Measurements from ENCODE around the gene NSMF. TPM values are rescaled to one million over a fixed set of nuclear protein-coding genes. Genes with fewer than 3 reads are reported as not detected.

The NSMF gene
- total and polyA plus RNA-seq, 2 of the 4 experiments (the other 2 are of a cell fraction) = 7.7 to 40.9 TPM

GRCh38 chr9:137482094-137482781 is 23.1 kb upstream of the NSMF start:
- H4K5ac ChIP-seq (ENCODE audit: low read depth, low read length) = no peak overlapping the region; the same call in 1 of the 2 replicates
- no TSS peak for BruUV-seq (replicated peaks)
- no peak overlapping the region for H2AK9ac ChIP-seq (replicated peaks; ENCODE audit: low read depth, low read length, poor library complexity)
- H3K14ac ChIP-seq (replicated peaks; ENCODE audit: low read depth, low read length) = no peak overlapping the region
- CTCF ChIA-PET = interaction anchor here (0.9 kb wide), 1 partner anchor 53 kb away, joined by 5 read pairs; no protein-coding TSS in a partner anchor
- H3K9me1 ChIP-seq (ENCODE audit: insufficient read depth, low read length) = peaks cover 6% of the 10 kb centered on the region; the same call in 1 of the 2 replicates
- no peak overlapping the region for H3K56ac ChIP-seq (ENCODE audit: extremely low read depth, insufficient read depth, low read length)
- POLR2A ChIA-PET (ENCODE audit: unreplicated experiment) = no interaction called here
- H3K4me3 ChIP-seq (ENCODE audit: insufficient read depth, low read depth, low read length) = no peak overlapping the region
- H4K20me1 ChIP-seq (ENCODE audit: insufficient read depth, low read length) = no peaks in the 10 kb centered on the region
- no peak overlapping the region; the same call in 1 of the 2 replicates for H3K4ac ChIP-seq (ENCODE audit: low read depth, low read length)
- intact Hi-C loops (cut with micrococcal nuclease) (loop anchor here (2.0 kb wide), 1 partner anchor 37 kb away; no protein-coding TSS in a partner anchor), dilution Hi-C loops (cut with HindIII; ENCODE audit: low sequenced_read_pairs, unreplicated experiment) (no loop called here), in situ Hi-C loops (cut with MboI; ENCODE audit: low sequenced_read_pairs) (no loop called here)
- no peaks in the 10 kb centered on the region for H3K9me3 ChIP-seq (ENCODE audit: control insufficient read depth, insufficient read depth, low read length)
- peaks cover 6% of the 10 kb centered on the region for H3K4me1 ChIP-seq (ENCODE audit: control insufficient read depth, insufficient read depth, low read length)
- H2BK20ac ChIP-seq (ENCODE audit: low read depth, low read length) = no peak overlapping the region
- H2BK5ac ChIP-seq (ENCODE audit: low read depth, low read length, poor library complexity, severe bottlenecking) = peak overlapping the region; percentile 30
- no peaks in the 10 kb centered on the region for H3K36me3 ChIP-seq (ENCODE audit: control insufficient read depth, insufficient read depth, low read length)
- DNase-seq (peak; percentile 93), ATAC-seq (ENCODE audit: low read depth) (peak; percentile 71)
- no peak overlapping the region for H3K9ac ChIP-seq (ENCODE audit: low read depth, low read length)
- WGBS, 2 experiments (ENCODE audit: extremely low coverage in 2 of 2, insufficient read length in 1 of 2) = 39% methylated on average over 10 of the region's 26 CpGs; no CpG with 5 or more reads in 1 of the 2 experiments
- no peak overlapping the region for H2AK5ac ChIP-seq (ENCODE audit: low read depth, low read length)
- H3K27ac ChIP-seq (ENCODE audit: insufficient read depth, low read length) = peak overlapping the region; percentile 5; the same call in 1 of the 2 replicates
- H2BK15ac ChIP-seq (ENCODE audit: low read depth, low read length) = no peak overlapping the region
- H3K4me2 ChIP-seq (ENCODE audit: low read depth, low read length) = no peak overlapping the region
- H2AFZ ChIP-seq (replicated peaks; ENCODE audit: low read length, poor library complexity) = peak overlapping the region; percentile 78
- no peak for TF ChIP-seq ELK1 (IDR thresholded peaks at IDR 0.05; ENCODE audit: borderline replicate concordance, low read depth, low read length)
- no peak for TF ChIP-seq RFX5 (IDR thresholded peaks at IDR 0.05; ENCODE audit: low read depth, low read length)
- peak; percentile 96 for TF ChIP-seq NFE2L2 (IDR thresholded peaks at IDR 0.05; ENCODE audit: low read depth, low read length)
- no peak for TF ChIP-seq MXI1 (IDR thresholded peaks at IDR 0.05; ENCODE audit: borderline replicate concordance, low read depth, low read length)
- TF ChIP-seq SMC3 (IDR thresholded peaks at IDR 0.05; ENCODE audit: low read depth, low read length) = no peak
- peak; percentile 61 for TF ChIP-seq RCOR1 (IDR thresholded peaks at IDR 0.05; ENCODE audit: insufficient replicate concordance, low read length)
- TF ChIP-seq CTCF (conservative IDR thresholded peaks at IDR 0.05; ENCODE audit: low read depth, low read length) = no peak
- peak; percentile 87 for TF ChIP-seq USF2 (IDR thresholded peaks at IDR 0.05; ENCODE audit: low read depth, low read length)
- TF ChIP-seq CEBPB (IDR thresholded peaks at IDR 0.05; ENCODE audit: low read depth, low read length) = peak; percentile 67
- peak; percentile 76 for TF ChIP-seq MAFK (IDR thresholded peaks at IDR 0.05; ENCODE audit: low read depth, low read length)
- TF ChIP-seq POLR2A (IDR thresholded peaks at IDR 0.05; ENCODE audit: low read depth, low read length) = no peak
- peak; percentile 93 for TF ChIP-seq BHLHE40 (IDR thresholded peaks at IDR 0.05; ENCODE audit: low read depth, low read length)
- peak; percentile 45; the same call in 1 of the 2 replicates for TF ChIP-seq FOS (IDR thresholded peaks at IDR 0.05; ENCODE audit: low read depth, low read length)
- no peak overlapping the region for H3K18ac ChIP-seq (ENCODE audit: low read depth, low read length)
- H3K27me3 ChIP-seq (ENCODE audit: control insufficient read depth, insufficient read depth, low read length) = peaks cover 13% of the 10 kb centered on the region; the same call in 1 of the 2 replicates
- H2BK120ac ChIP-seq (ENCODE audit: low read depth, low read length) = peak overlapping the region; percentile 42; the same call in 1 of the 2 replicates
- no peaks in the 10 kb centered on the region for H3K79me1 ChIP-seq (ENCODE audit: low read depth in 1 of 2, low read length in 2 of 2)
- H4K8ac ChIP-seq (ENCODE audit: low read depth in 2 of 2, low read length in 2 of 2) = peak overlapping the region in 1 of 2 experiments; percentile 0; a peak in 1 of 4 replicates
- no peak overlapping the region for H4K91ac ChIP-seq (ENCODE audit: insufficient read depth, low read depth, low read length)
- no peak overlapping the region for H3K23ac ChIP-seq (ENCODE audit: low read depth, low read length)

All from IMR-90 (cell line).